Vagina (tissue), 2 donors: ENCODE data around the gene SCUBE1.

Source experiments
- CTCF ChIP-seq, 3 experiments: fragments of 450-650 bp in 2 of 3; fragments of 200-600 bp in 1 of 3; sonication (generic) in 1 of 3; IDR thresholded peaks; one replicate each; pipeline ENCODE4 v1.5.1; 2017 to 2019; ENCODE audit warnings: antibody characterized with exemption in 3 of 3, mild to moderate bottlenecking in 2 of 3, moderate library complexity in 2 of 3
- POLR2AphosphoS5 ChIP-seq, 2 donors: sonication (generic); formaldehyde crosslinking; IDR thresholded peaks; one replicate each; pipeline ENCODE4 v1.9.0; 2017; ENCODE audit warnings: antibody characterized with exemption in 2 of 2, mild to moderate bottlenecking in 2 of 2, low read depth in 1 of 2; ENCODE audit not compliant: insufficient read depth in 1 of 2

DNA sequence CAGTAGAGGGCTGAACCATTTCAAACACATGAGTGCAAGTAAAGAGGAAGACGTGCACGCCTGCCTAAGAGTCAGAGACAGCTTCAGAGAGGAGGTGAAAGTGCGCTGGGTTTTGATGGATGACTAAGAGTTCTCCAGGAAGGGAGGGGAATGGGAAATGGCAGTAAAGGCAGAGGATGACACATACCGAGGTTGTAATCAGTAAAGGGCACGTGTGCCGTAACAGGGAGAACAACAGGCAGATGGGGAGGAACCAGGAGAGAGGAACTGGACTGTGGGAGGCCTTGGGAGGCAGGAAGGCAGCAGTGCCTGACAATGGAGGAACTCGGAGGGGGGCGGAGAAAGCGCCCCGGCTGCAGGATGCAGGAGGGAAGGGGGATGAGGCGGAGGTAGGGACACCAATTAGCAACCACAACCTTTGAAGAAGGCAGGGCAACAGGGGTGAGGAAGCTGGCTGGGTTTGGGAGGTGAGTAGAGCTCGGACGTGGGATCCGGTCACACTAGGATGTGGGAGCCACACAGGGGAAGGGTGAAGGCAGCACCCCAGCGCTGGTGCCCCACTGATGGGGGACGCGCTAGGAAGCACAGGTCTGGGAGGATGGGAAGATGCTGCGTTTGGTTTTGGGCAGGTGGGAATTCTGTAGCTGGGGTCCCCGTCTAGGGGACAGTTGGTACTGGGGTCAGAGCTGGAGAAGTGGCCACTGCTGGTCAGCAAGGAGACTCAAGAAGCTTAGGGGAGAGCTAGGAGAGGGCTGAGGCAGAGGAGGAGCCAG lies 67.4 kb downstream of the SCUBE1 start:
- no peak for TF ChIP-seq POLR2AphosphoS5 (IDR thresholded peaks at IDR 0.05; ENCODE audit: insufficient read depth in 1 of 2, low read depth in 1 of 2)
- no peak for TF ChIP-seq CTCF (IDR thresholded peaks at IDR 0.05)
